Fibroblast of skin of left quadriceps (primary cell): Measurements from ENCODE around the gene RYR1.
A peak's percentile ranks its signal among the peaks of the same experiment; 100 is the strongest.

Source experiments
- DNase-seq, 2 experiments: peaks; one replicate each; pipeline ENCODE4 v3.0.0-alpha.2; 2013; ENCODE audit warnings: low read depth in 2 of 2

The RYR1 gene

DNA sequence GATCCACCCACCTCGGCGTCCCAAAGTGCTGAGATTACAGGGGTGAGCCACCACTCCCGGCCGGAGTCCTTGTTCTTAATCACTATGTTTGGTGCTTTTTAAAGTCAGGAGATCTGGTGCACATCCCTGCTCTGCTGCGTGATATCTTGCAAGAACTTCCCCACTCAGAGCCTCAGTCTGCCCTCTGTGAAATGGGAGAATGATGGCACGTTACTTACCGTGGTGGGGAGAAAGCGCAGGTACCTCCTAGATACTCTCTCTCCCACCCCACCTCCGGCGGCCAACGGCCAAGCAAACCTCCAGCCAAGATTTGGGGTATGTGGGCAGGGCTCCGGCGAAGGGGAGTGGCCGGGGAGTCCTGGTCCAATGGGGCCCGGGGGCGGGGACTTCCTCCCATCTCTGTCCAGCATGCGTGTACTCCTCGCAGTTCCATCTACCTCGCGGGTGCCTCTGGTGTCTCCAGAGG, at the start of gene RYR1:
RYR1 (plus strand) TSS at position 424 of the 466 bp plus-strand sequence. CDS start 139 bp downstream, outside the sequence.
- DNase-seq: no peak

DNA sequence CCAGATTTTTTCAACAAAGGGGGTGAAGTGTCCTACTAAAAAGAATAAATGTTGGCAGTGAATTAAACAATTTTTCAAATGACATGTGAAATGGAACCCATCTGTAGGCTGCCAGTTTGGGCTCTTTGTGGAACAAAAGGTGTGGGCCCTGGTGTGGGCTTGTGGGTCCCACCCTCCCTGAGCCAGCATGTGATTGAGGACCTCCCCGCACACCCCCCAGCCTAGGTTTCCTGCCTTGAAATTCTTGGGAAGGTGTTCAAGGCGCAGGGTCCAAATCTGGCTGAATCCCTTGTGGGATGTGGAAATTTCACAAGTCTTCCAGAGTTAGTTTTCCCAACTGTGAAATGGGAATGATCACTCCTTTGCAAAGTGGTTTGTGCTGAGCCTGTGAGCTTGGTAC, 49.7 kb upstream of the RYR1 start:
- no peak for DNase-seq

DNA sequence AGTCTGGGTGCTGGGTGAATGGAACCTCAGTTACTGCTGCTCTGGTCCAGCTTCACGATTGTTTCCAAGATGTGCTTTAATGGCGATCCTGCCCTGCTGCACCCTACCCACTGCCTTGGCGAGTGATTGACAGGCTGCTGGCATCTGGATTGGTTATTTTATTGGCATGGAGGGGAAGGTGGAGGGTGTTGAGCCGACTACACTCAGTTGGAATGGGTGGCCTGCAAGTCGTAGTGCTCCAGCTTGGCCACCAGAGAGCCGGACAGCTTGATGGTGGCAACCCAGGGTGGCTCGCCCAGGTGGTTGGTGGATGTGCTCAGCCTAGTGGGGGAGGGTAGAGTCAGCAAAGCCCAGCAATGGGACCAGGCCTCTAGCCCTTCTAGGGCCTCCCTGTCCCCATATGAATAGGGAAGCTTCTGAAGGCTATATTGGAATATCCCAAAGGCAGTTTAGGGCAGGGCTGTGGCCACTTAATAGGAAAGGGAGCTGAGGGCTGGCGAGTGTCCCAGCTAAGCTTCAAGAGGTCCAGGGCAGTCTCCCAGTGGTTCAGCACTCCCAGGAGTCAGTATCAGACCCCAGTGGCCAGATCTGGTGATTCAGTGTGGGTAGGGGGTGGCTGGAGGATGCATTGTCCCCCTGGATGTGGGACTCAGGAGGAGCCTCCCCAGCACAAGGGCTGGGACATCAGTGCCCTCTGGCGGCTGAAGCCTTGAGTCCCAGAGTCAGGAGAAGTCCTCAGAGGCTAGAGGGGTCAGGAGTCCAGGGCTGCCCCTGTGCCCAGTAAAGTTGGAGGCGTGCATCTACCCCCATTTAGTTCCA, 49.1 kb upstream of the RYR1 start:
- no peak for DNase-seq

DNA sequence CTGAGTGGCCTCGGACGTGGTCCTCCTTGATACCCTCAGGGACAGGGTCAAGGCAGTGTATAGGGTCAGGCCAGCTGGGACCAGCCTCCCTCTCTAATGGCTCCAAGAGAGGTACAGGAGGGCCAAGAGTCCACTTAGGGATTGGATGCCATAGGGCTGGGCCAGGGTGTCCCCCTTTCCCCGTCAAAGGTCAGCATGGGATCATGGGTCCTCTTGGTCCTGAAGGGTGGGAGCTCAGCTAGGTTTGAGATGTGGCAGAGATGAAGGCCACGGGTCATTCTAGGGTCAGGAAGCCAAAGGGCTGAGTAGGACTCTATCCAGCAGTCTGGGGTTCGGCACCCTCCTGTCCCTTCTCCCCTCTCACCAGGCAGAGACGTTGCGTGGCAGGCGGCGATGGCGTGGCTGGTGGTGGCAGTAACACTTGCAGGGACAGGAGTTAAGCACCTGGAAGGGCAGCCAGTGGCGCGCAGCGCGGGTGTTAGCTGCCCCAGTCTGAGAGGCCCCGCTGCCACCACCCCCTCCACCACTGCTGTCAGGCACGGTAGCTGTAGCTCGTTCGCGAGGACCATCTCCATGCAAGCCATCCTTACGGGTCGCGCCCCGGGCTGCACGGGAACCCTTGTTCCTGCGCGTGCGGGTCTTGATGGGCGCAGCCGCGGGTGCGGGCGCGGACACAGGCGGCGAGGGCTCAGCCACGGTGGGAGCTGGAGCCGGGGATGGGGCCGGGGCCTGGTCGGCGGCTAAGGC, 48.3 kb upstream of the RYR1 start:
- DNase-seq: no peak

DNA sequence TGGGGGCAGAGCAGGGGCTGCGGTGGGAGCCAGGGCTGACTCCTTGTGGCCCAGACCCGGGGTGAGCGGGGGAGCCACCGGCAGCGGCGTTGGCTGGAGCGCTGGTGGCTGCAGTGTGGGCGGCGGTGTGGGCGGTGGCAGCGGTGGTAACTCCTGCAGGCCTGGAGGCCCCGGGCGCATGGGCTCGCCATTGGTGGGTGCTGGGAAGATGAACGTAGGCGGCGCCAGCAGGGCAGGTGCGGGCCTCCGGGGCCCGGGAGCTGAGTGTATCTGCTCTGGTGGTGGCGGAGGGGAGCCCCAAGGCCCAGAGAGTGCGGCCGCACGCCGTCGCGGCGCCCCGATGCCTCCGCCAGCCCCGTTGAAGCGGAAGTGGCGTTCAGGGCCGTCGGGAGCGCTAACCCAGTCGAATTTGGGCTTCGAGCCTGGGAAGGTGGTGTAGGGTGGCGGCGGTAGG, 47.7 kb upstream of the RYR1 start:
- no peak for DNase-seq

DNA sequence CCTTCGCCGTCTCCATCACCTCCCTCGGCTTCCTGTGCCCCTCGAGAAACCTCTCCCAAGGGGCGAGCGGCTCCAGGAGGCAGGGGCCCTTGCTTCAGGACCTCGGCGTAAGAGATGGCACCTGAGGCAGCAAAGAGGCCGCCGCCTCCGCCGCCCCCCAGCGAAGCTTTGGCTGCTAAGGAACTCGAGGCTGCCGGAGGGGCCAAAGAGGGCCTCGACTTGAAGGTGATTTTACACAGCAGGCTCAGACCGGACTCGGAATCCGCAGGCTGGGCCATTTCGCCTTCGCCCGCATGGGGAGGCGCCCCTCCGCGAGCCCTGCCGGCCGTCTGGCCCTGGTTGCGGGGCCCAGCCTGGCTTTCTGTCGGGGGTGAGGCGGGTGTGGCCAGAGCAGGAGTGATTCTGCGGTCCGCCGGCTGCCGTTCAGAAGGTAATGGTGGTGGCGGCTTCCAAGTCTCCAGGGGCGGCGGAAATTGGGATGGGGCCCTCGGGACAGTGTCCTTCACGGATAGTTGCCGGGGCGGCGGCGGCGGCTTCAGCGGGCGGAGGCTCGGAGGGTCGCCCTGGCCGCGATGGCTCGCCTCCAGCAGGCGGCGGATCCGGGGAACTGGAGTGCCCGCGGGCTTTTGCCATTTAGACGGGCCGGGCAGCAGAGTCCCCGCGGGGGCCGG, 47.1 kb upstream of the RYR1 start:
- DNase-seq: no peak

DNA sequence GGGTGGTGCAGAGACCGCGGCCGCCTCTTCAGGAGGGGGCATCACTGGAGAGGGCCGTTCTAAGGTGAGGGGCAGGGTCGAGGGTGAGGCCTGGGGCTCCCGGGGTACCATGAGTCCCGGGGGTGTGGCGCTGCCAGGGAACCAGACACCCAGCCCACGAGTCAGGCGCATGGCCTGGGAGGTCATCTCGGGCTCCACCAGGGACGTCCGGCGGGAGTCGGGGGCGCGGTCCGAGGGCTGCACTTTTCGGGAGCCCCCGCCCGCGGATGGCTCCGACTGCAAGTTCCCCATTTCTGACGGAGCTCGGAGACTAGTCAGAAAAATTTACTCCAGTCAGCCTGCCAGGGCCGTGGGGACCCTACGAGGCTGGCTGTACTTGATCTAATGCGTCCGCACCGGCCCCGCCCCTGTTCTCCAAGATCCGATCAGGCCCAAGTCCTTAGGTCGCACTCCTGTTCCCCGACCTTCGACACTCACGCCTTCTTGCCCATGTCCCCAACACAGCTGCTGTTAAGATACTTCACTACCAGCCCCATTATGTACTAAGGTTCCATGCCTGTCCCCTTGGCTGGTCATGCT, 46.4 kb upstream of the RYR1 start:
- no peak for DNase-seq

DNA sequence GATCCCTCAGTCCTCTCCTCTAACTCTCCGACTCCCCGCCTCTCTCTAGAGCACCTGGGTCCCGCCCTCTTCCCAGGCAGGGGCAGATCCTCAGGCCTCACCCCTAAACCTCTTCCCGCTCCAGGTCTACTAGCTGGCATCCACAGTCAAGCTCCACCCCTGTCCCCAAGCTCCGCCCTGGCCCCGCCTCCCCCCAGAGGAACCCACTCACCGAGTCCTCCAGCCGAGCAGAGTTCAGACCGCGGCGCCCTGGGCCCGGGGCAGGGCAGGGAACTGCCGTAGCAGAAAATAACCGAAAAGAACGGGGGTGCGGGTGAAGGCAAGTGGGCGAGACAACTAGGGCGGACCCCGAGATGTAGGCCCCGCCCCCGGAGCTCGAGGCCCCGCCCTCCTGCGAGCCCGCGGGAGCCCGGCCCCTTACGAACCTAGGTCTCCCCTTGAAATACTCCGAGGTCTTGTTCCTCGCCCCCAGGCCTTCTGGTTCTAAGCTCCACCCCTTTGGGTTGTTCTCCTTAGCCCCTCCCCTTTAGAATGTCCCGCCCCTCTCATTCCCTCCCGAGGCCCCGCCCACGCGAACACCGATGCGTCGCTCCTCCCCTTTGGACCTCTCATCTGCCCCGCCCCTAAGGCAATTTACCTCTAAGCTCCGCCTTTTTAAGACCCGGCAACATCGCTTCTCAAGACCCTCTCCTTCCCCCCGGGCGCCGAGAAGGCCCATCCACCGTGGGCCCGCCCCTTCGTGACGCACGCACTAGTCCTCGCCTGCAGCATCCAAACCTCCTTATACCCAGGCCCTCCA, 45.7 kb upstream of the RYR1 start, which contains the start of gene GGN:
GGN (minus strand) TSS at position 485 of the 799 bp plus-strand sequence. CDS start 773 bp downstream, outside the sequence.
- DNase-seq: peak; percentile 92

DNA sequence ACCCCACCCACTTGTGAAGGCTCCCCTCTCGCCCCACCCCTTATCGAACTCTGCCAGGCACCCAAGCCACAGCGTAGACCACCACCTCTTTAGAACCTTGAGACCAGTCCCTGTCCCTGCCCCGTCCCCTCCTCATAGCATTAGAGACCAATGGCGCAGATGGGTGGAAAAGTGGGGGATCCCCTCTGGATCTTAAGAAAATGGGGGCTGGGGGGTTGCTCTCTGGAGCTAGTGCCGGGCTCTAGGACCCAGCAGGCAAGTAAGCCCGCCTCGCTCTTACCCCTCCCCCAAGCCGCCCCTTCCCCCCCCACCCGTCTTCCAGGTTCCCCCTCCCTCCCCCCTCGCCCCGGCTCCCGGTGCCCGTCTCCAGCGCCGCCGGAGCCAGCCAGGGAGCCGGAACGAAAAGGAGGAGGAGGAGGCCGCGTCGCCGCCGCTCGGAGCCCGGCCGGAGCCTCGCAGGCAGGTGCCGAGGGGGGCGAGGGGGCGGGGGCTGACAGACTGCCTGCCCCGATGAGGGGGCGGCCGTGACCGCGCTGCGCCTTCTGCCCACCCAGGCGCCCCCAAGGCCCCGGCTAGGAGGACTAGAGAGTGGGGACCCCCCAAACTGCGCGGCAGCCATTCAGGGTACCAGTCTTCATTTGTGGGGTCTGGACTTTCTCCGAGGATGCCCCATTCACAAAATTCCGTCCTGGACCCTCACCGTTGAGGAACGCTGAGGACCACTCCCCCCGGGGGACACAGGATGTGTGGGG, 45.0 kb upstream of the RYR1 start, which contains the start of gene SPRED3:
SPRED3 (plus strand) TSS at position 349 of the 752 bp plus-strand sequence. CDS start 1,606 bp downstream, outside the sequence.
- DNase-seq: no peak

DNA sequence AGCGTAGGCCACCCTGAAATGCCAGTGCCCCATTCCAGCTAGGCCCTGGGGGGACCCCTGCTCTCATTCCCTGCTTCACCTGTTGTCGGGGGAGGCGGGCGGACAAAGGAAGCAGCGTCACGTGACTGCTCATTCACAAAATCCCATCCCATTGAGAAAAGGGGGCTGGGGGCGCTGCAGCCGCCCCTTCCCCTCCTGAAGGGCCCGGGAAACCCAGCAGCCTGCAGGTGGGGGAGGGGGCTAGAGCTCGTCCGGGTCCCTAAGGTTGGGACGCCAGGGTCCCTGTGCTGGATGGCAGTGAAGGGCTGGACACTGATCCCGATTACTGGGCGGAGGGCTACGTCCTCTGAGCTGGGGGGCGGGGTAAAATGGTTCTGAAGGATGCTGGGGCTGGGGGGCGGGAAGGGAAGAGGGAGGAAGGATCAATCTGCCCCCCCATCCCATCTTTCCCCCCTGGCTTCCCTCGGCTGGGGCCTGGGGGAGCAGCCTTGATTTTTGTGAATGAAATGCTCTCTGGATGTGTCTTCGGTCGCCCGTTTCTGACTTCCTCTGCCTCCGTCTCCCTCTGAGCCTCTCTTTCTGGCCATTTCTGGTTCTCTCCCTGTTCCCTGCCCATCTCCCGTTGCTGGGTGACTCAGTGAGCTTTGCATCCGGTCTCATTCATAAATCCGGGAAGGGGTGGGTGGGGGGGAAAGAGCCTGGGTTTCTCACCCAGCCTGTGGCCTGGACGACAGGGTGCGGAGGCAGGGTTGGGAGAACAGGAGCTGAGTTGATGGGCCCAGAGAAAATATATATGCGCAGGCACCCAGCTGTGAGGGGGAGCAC, 44.2 kb upstream of the RYR1 start:
- DNase-seq: peak; percentile 52 to 53

DNA sequence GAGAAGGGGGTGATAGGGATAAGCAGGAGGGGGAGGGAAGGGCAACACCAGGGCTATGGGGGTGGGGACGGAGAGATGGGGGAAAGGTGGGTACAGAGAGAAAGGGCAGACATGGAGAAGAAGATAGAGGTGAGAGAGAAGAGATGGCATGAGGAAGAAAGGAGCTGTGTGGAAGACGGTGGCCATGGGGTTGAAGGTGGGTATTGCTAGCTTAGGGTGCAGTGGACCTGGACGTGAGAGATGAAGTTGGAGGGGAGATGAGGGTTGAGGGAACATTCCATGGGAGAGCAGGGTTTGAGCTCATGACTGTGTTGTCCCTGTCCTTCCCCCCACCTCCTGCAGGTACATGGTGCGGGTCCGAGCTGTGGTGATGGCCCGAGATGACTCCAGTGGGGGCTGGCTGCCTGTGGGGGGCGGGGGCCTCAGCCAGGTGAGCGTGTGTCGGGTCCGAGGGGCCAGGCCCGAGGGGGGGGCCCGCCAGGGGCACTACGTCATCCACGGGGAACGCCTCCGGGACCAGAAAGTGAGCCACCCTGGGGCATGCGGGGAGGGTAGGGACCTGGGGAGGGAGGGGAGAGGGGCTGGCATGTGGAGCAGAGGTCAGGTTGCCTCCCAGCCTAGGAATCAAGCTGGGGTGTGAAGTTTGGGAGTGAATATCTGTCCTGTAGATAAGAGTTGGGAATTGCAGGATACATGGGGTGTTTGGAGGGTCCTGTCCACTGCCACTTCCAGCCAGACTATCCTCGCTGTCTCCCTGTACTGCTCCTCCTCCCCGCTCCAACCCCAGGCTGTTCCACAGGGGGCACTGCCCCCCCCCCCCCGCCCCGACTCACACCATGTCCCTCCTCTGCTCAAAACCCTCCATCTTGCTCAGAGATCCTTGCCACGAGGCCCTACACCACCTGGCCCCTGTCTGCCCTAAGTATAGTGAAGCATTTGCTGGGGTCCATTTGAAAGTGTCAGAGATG, 43.2 kb upstream of the RYR1 start:
- no peak for DNase-seq

DNA sequence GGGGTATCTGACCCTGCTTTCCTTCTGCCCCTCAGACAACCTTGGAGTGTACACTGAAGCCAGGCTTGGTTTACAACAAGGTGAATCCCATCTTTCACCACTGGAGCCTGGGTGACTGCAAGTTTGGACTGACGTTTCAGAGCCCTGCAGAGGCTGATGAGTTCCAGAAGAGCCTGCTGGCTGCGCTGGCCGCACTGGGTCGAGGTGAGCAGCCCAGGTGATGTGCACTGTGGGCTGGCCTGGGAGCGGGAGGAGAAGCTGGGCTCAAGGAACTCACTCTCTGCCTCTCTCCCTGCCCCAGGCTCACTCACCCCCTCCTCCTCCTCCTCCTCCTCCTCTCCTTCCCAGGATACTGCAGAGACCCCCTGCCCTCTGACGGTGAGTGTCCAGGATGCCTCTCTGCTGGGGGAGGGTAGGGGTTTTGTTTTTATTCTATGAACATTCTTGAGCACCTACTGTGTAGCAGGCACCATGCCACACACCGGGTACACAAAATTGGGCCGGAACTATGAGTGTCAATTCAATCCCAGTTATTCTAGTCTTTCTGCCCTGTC, 41.5 kb upstream of the RYR1 start:
- DNase-seq: no peak

DNA sequence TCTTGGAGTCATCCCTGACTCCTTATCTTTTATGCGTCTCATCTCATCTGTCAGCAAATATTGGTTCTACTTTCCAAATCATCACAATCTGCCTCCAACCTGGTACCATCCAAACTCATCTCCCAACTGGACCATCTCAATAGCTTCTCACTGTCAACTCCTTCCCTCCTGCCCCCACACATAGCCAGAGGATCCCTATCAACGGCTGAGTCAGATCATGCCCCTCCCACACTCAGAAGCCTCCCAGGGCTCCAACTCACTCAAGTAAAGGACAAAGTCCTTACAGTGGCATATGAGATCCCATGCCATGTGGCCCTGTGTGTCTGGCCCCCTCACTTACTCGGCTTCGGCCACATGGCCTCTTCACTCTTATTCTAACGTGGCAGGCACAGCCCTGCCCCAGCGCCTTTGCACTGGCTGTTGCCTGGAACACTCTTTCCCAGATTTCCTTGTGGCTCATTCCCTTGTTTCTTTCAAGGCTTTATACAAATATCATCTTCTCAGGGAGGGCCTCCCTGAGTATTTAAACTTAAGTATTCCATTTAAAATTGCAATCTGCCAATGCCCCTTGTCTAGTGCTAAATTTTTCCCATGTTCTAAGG, 40.7 kb upstream of the RYR1 start:
- no peak for DNase-seq

DNA sequence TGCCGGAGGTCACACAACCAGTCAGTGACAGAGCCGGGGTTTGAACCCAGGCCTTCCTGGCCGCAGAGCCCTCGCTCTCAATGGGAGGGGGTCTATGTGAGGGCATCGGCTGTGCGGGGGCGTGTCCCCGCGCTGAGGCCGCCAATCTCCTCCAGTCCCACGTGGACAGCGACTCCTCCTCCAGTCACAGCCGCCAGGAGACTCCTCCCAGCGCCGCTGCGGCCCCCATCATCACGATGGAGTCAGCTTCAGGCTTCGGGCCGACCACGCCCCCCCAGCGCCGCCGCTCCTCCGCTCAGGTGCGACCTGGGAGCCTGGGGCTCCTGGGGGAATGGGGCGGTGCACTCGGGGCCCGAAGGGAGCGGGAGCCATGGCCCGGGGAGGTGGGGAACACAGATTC, 39.0 kb upstream of the RYR1 start:
- DNase-seq: no peak

DNA sequence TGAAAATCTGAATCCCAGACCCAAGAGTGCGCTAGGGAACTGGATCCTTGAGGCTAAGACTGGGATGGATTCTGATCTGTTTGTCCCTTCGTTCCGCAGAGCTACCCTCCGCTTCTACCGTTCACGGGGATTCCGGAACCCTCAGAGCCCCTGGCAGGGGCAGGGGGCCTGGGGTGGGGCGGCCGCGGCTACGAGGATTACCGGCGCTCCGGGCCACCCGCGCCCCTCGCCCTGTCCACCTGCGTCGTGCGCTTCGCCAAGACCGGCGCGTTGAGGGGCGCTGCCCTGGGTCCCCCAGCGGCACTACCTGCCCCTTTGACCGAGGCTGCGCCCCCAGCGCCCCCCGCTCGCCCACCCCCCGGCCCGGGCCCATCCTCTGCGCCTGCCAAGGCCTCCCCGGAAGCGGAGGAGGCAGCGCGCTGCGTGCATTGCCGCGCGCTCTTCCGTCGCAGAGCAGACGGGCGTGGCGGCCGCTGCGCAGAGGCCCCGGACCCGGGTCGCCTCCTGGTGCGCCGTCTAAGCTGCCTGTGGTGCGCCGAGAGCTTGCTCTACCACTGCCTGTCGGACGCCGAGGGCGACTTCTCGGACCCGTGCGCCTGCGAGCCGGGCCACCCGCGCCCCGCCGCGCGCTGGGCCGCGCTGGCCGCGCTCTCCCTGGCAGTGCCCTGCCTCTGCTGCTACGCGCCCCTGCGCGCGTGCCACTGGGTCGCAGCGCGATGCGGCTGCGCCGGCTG, 37.9 kb upstream of the RYR1 start:
- no peak for DNase-seq

DNA sequence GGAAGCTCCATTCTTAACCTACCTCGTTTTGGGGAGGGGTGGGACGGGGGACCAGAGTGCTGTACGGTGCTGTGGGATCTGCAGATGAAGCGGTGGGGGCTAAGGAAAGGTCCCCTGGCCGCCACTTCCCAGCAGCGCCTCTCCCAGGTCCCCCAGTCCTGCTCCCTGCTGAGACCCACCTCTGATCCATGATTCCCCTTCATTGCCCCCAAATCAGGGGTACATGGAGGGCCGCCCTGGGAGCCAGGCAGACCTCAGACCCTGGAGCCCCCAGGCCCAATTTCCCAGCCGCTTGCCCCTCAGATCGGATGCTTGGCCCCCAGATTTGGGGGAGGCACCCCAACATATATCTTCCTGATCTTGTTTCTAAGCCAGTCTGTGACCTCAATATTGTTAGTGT, 34.4 kb upstream of the RYR1 start:
- no peak for DNase-seq

DNA sequence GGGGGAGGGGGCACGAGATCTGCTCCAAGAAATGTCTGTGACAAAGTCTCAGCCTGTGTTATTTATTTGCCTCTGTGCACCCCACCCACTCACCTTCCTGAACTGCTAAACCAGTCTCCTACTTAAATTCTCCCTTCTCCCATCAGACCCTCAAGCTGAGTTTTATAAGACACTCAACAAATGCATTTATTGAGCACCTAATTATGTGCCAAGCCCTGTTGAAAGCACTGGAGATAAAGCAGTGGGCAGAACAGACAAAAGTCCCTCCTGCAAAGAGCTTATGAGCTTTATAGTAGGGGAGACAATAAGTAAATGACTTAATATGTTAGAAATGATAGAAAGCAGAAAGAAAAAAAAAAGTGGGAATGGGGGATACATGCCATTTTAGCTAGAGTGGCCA, 34.0 kb upstream of the RYR1 start:
- no peak for DNase-seq
